GM18873 (cell line): ENCODE data around the gene LMAN2.

Source experiments
- ATAC-seq: cut with Tn5 transposase; IDR thresholded peaks from one replicate; pipeline ENCODE4 v1.9.1; 2021; ENCODE audit warnings: mild to moderate bottlenecking, moderate library complexity, moderate number of reproducible peaks; ENCODE audit not compliant: unreplicated experiment, low FRiP score

LMAN2 gene

DNA sequence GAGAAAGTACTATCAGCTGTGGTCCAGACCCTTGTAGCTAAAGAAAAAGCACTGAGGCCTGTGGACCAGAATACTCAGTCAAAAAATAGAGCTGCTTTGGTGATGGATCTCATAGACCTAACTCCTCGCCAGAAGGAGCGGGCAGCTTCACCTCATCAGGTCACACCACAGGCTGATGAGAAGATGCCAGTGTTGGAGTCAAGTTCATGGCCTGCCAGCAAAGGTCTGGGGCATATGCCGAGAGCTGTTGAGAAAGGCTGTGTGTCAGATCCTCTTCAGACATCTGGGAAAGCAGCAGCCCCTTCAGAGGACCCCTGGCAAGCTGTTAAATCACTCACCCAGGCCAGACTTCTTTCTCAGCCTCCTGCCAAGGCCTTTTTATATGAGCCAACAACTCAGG lies 56.8 kb downstream of the LMAN2 start:
- no peak for ATAC-seq

DNA sequence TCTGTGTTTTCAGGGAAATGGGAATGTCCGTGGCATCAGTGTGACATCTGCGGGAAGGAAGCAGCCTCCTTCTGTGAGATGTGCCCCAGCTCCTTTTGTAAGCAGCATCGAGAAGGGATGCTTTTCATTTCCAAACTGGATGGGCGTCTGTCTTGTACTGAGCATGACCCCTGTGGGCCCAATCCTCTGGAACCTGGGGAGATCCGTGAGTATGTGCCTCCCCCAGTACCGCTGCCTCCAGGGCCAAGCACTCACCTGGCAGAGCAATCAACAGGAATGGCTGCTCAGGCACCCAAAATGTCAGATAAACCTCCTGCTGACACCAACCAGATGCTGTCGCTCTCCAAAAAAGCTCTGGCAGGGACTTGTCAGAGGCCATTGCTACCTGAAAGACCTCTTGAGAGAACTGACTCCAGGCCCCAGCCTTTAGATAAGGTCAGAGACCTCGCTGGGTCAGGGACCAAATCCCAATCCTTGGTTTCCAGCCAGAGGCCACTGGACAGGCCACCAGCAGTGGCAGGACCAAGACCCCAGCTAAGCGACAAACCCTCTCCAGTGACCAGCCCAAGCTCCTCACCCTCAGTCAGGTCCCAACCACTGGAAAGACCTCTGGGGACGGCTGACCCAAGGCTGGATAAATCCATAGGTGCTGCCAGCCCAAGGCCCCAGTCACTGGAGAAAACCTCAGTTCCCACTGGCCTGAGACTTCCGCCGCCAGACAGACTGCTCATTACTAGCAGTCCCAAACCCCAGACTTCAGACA lies 57.5 kb downstream of the LMAN2 start:
- no peak for ATAC-seq

- ATAC-seq = no peak
Observed at GRCh38 chr5:177291735-177292134, 59.7 kb downstream of the LMAN2 start.

- ATAC-seq = no peak
Observed at GRCh38 chr5:177290816-177291596, 60.5 kb downstream of the LMAN2 start.

DNA sequence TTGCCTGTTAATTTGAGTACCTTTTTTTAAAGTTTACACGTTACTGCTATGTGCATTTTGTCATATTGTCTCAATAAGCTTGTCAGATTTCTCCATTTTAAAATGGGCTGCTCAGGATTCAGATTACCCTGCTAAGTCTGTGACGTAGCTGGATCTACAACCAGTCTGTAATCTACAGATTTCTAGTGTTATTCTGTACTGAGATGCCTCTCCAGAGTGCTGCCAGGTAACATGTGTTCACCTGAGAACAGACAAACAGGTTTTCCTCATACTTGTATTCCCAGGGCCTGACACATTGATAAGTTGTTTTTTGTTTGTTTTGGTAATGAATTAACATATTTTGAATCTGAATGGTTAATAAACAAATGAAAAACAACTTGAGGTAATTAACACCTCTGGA lies 63.3 kb downstream of the LMAN2 start:
- no peak for ATAC-seq
